CMK (cell line): Measurements from ENCODE around the gene IFI27L2.

ENCODE experiments used
- DNase-seq: peaks from one replicate; pipeline ENCODE4 v3.0.0-alpha.2; 2010; ENCODE audit warnings: low read depth

Gene IFI27L2

GRCh38 chr14:94123296-94123695 lies 6.1 kb downstream of the IFI27L2 start:
- DNase-seq, result no peak

GRCh38 chr14:94122438-94122837 lies 7.0 kb downstream of the IFI27L2 start:
- DNase-seq, result no peak

GRCh38 chr14:94121485-94121884 lies 7.9 kb downstream of the IFI27L2 start:
- DNase-seq, result no peak

- DNase-seq, result no peak
Measured at GRCh38 chr14:94120667-94121340, 8.6 kb downstream of the IFI27L2 start.

- no peak for DNase-seq
Measured at GRCh38 chr14:94119071-94119470, 10.3 kb downstream of the IFI27L2 start.

- DNase-seq, result no peak
Measured at GRCh38 chr14:94117856-94118255, 11.5 kb downstream of the IFI27L2 start.

GRCh38 chr14:94116701-94117100 lies 12.7 kb downstream of the IFI27L2 start:
- no peak for DNase-seq

GRCh38 chr14:94115631-94116030 lies 13.8 kb downstream of the IFI27L2 start:
- no peak for DNase-seq

- no peak for DNase-seq
Measured at GRCh38 chr14:94115058-94115591, 14.3 kb downstream of the IFI27L2 start.

GRCh38 chr14:94114589-94115057 lies 14.8 kb downstream of the IFI27L2 start:
- DNase-seq, result no peak

GRCh38 chr14:94113908-94114588 lies 15.4 kb downstream of the IFI27L2 start:
- no peak for DNase-seq

GRCh38 chr14:94113490-94113889 lies 15.9 kb downstream of the IFI27L2 start:
- no peak for DNase-seq

GRCh38 chr14:94113073-94113472 lies 16.3 kb downstream of the IFI27L2 start:
- DNase-seq, result no peak

GRCh38 chr14:94112513-94113063 lies 16.8 kb downstream of the IFI27L2 start:
- DNase-seq, result no peak

- no peak for DNase-seq
Measured at GRCh38 chr14:94111276-94112095, 17.9 kb downstream of the IFI27L2 start.

GRCh38 chr14:94110552-94111181 lies 18.7 kb downstream of the IFI27L2 start, which contains the start of gene IFI27:
IFI27 (plus strand) TSS chr14:94110736.
- no peak for DNase-seq

GRCh38 chr14:94109915-94110250 lies 19.5 kb downstream of the IFI27L2 start:
- no peak for DNase-seq

- DNase-seq, result no peak
Measured at GRCh38 chr14:94104731-94105130, 24.7 kb downstream of the IFI27L2 start.

GRCh38 chr14:94103554-94104150 lies 25.8 kb downstream of the IFI27L2 start:
- no peak for DNase-seq

- DNase-seq, result no peak
Measured at GRCh38 chr14:94102768-94103482, 26.5 kb downstream of the IFI27L2 start.

- DNase-seq, result no peak
Measured at GRCh38 chr14:94101748-94102147, 27.7 kb downstream of the IFI27L2 start.
